NCI-H2171 treated with DMSO at 0.1 percent for 48 hours (cell line): ENCODE data around the gene SMIM44.

ENCODE experiments used
- DNase-seq: peaks from one replicate; lab custom pipeline; 2025; lab: John Stamatoyannopoulos, UW

The SMIM44 gene

GRCh38 chr19:3477506-3477905, 5.7 kb downstream of the SMIM44 start:
- DNase-seq, result no peak

- no peak for DNase-seq
Measured at GRCh38 chr19:3476830-3477229, 6.4 kb downstream of the SMIM44 start.

GRCh38 chr19:3475449-3475848, 7.8 kb downstream of the SMIM44 start:
- DNase-seq, result no peak

- DNase-seq, result no peak
Measured at GRCh38 chr19:3474614-3475013, 8.6 kb downstream of the SMIM44 start.

- DNase-seq, result no peak
Measured at GRCh38 chr19:3474010-3474409, 9.2 kb downstream of the SMIM44 start.

GRCh38 chr19:3471954-3472655, 11.1 kb downstream of the SMIM44 start:
- no peak for DNase-seq

GRCh38 chr19:3470500-3471128, 12.6 kb downstream of the SMIM44 start:
- no peak for DNase-seq

GRCh38 chr19:3469638-3470499, 13.4 kb downstream of the SMIM44 start:
- no peak for DNase-seq

GRCh38 chr19:3468211-3468610, 15.0 kb downstream of the SMIM44 start:
- DNase-seq, result no peak

- DNase-seq, result no peak
Measured at GRCh38 chr19:3467437-3468198, 15.6 kb downstream of the SMIM44 start.

- no peak for DNase-seq
Measured at GRCh38 chr19:3466635-3467034, 16.6 kb downstream of the SMIM44 start.

- DNase-seq, result no peak
Measured at GRCh38 chr19:3465552-3465951, 17.7 kb downstream of the SMIM44 start.

- DNase-seq, result no peak
Measured at GRCh38 chr19:3464587-3465235, 18.5 kb downstream of the SMIM44 start.

- DNase-seq, result no peak
Measured at GRCh38 chr19:3463714-3464586, 19.3 kb downstream of the SMIM44 start.

GRCh38 chr19:3462991-3463713, 20.1 kb downstream of the SMIM44 start:
- DNase-seq, result no peak

GRCh38 chr19:3459965-3460582, 23.2 kb downstream of the SMIM44 start:
- no peak for DNase-seq

GRCh38 chr19:3459089-3459881, 24.0 kb downstream of the SMIM44 start:
- DNase-seq, result no peak

GRCh38 chr19:3458229-3459088, 24.8 kb downstream of the SMIM44 start:
- no peak for DNase-seq
